Osteoblast (primary cell): ENCODE data around the gene HOXC9. TPM values are rescaled to one million over a fixed set of nuclear protein-coding genes. Genes with fewer than 3 reads are reported as not detected.
A peak's percentile ranks its signal among the peaks of the same experiment; 100 is the strongest.

ENCODE experiments used
- DNase-seq: peaks from one replicate; pipeline ENCODE4 v3.0.0; 2011; ENCODE audit warnings: low spot score, mixed read lengths; ENCODE audit not compliant: insufficient read length; ENCODE audit errors: missing footprints
- H2AFZ ChIP-seq: 2 replicates; pipeline ENCODE4 v1.6.0; 2011; ENCODE audit warnings: mild to moderate bottlenecking, low read length
- H3K27ac ChIP-seq: 2 replicates; pipeline ENCODE4 v1.5.1; 2011; ENCODE audit warnings: mild to moderate bottlenecking, low read depth, low read length, moderate library complexity
- H3K27me3 ChIP-seq: 2 replicates; pipeline ENCODE4 v1.6.0; 2012; ENCODE audit warnings: mild to moderate bottlenecking, control low read depth, inconsistent platforms, low read length, moderate library complexity; ENCODE audit not compliant: insufficient read depth
- H3K36me3 ChIP-seq: 2 replicates; pipeline ENCODE4 v1.5.1; 2011; ENCODE audit warnings: mild to moderate bottlenecking, low read length, control low read depth, moderate library complexity; ENCODE audit not compliant: insufficient read depth
- H3K4me1 ChIP-seq: 2 replicates; pipeline ENCODE4 v1.5.1; 2011; ENCODE audit warnings: mild to moderate bottlenecking, low read length, control low read depth, moderate library complexity; ENCODE audit not compliant: insufficient read depth
- H3K4me2 ChIP-seq: 2 replicates; pipeline ENCODE4 v1.6.0; 2011; ENCODE audit warnings: mild to moderate bottlenecking, low read length; ENCODE audit not compliant: insufficient read depth
- H3K4me3 ChIP-seq: fragments of 200-600 bp; sonication (generic); 3 replicates; pipeline ENCODE4 v1.5.1; 2012; ENCODE audit warnings: mild to moderate bottlenecking, low read length, inconsistent platforms; ENCODE audit not compliant: insufficient read depth
- H3K79me2 ChIP-seq: 2 replicates; pipeline ENCODE4 v1.6.0; 2012; ENCODE audit warnings: mild to moderate bottlenecking, low read length, control low read depth, inconsistent platforms; ENCODE audit not compliant: insufficient read depth
- H3K9me3 ChIP-seq: 2 replicates; pipeline ENCODE4 v1.5.1; 2011; ENCODE audit warnings: low read depth, low read length, control low read depth
- H4K20me1 ChIP-seq: 2 replicates; pipeline ENCODE4 v1.6.0; 2012; ENCODE audit warnings: mild to moderate bottlenecking, low read length, control low read depth; ENCODE audit not compliant: insufficient read depth
- total RNA-seq: library from RNA; depleted of rRNA; stranded (reverse); fragments of >200 nt; gene quantifications from 2 replicates; pipeline ENCODE4 v1.2.3, GENCODE V29; 2012
- TF ChIP-seq, protein P1 (sequence below): IDR thresholded peaks from 2 replicates; pipeline ENCODE4 v1.5.1; 2011; ENCODE audit warnings: mild to moderate bottlenecking, low read depth, low read length, moderate library complexity; ENCODE audit errors: extremely low read depth

Gene HOXC9
- total RNA-seq, 1 donor: 11.6 TPM

DNA sequence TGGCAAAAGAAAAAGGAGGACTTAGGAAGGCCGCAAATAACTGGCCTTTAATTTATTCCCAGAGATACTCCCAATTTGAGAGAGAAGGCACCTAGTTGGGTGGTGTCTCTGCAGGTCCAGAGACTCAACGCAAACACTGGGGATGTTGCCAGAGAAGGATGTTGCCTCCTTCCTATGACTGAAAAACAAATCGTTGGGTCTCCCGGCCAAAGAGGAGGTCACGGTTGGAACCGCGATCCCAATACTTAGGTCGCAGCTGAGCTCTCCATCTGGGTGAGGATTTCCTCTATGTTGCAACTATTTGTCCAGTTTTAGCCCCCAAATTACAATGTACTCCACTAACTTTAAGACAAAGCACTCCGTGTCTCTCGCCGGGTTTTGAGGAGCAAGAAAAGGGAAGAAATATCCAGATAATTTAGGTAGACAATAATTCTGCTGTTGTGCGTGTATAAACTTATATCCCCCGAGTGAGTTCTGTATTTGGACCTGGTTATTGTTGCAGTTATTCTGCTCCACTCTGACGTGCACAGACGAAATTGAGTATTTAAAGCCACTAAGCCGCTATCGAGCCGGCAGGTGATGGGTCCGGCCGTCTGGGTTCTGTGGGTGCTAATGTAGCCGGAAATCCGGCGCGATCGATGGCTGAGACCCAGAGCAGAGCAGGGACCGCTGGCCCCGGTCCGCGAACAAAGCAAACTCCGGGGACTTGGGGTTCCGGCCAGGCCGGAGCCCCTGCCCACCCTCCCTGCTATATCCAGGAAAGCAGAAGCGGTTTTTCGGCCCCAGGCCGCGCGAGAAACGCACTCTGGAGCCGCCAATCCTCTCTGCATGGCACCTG is 39.6 kb upstream of the HOXC9 start:
- TF ChIP-seq, protein P1, sequence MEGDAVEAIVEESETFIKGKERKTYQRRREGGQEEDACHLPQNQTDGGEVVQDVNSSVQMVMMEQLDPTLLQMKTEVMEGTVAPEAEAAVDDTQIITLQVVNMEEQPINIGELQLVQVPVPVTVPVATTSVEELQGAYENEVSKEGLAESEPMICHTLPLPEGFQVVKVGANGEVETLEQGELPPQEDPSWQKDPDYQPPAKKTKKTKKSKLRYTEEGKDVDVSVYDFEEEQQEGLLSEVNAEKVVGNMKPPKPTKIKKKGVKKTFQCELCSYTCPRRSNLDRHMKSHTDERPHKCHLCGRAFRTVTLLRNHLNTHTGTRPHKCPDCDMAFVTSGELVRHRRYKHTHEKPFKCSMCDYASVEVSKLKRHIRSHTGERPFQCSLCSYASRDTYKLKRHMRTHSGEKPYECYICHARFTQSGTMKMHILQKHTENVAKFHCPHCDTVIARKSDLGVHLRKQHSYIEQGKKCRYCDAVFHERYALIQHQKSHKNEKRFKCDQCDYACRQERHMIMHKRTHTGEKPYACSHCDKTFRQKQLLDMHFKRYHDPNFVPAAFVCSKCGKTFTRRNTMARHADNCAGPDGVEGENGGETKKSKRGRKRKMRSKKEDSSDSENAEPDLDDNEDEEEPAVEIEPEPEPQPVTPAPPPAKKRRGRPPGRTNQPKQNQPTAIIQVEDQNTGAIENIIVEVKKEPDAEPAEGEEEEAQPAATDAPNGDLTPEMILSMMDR: no peak
- H3K9me3 ChIP-seq: no peaks in the 10 kb centered on the region
- H3K79me2 ChIP-seq: no peaks in the 10 kb centered on the region
- no peak overlapping the region for H3K4me3 ChIP-seq
- no peaks in the 10 kb centered on the region for H3K36me3 ChIP-seq
- no peak overlapping the region for H2AFZ ChIP-seq
- peak overlapping the region; percentile 43 for H3K4me2 ChIP-seq
- no peaks in the 10 kb centered on the region for H4K20me1 ChIP-seq
- no peak overlapping the region for H3K27ac ChIP-seq
- H3K4me1 ChIP-seq: no peaks in the 10 kb centered on the region
- peaks cover 87% of the 10 kb centered on the region for H3K27me3 ChIP-seq
- DNase-seq: no peak

DNA sequence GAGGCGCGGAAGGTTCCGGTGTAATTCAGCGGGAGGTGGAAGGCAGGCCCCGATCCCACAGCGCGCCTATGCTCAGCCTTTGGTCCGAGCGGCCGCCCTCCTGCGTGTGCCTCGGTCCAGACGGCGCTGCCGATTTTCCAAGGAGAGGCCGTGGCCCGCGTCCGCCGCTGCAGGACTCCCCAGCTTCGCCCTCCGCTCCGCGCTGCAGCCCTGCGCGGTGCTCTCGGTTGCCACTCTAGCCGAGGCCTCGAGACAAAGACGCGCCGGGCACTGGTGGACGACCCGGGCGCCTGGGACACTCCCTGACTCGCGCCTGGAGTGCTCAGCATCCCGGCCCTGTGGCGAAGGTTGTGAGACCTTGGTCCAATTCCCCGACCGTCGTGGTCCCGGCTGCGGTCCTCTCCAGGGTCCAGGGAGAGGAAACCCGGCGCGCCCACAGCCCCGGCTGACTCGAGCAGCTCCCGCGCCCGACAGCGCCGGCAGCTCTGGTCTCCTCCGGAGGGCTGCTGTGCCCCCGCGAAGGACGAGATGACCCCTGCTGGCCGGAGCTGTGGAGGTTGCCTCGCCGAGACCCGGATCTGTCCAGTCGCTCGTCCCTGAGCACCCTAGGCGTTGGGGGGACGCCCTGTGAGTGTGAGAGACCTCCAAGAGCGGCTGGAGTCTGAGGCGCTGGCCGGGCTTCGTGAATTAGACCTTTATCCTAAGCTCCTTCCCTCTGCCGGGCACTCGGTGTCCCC is 38.8 kb upstream of the HOXC9 start:
- H3K27me3 ChIP-seq: peaks cover 86% of the 10 kb centered on the region

DNA sequence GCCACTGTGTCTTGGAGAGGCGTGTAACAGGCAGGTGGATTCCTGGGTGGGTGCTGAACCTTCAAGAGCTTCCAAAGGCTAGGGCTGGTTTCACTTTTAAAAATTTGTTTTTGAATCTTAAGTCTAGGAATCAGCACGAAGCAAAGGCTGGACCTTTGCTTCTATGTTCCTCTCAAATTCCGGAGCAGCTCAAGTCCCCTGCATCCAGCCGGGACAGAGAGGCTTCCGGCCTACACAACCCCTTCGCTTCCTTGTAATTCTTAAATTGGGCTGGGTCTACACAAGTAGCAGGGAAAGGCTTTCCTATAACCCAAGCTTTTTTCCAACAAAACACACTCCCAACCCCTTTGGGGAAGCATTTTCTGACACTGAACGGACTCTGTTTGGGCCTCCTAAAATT is 37.0 kb upstream of the HOXC9 start:
- Histone ChIP-seq H3K4me3 (no peak overlapping the region), H3K79me2 (no peaks in the 10 kb centered on the region), H3K36me3 (no peaks in the 10 kb centered on the region), H3K4me2 (no peak overlapping the region), H3K27ac (no peak overlapping the region), H3K9me3 (no peaks in the 10 kb centered on the region), H2AFZ (no peak overlapping the region), H3K4me1 (no peaks in the 10 kb centered on the region), H4K20me1 (no peaks in the 10 kb centered on the region), H3K27me3 (peaks cover 73% of the 10 kb centered on the region)
- TF ChIP-seq, protein P1: no peak
- DNase-seq: no peak

More for the DNA sequence above, 38.8 kb upstream of the HOXC9 start:
- no peak overlapping the region for H3K27ac ChIP-seq
- H3K4me1 ChIP-seq: no peaks in the 10 kb centered on the region
- H3K4me3 ChIP-seq: peak overlapping the region; percentile 40
- H2AFZ ChIP-seq: no peak overlapping the region
- H3K36me3 ChIP-seq: no peaks in the 10 kb centered on the region
- H3K4me2 ChIP-seq: peak overlapping the region; percentile 43
- no peaks in the 10 kb centered on the region for H3K9me3 ChIP-seq
- no peaks in the 10 kb centered on the region for H3K79me2 ChIP-seq
- TF ChIP-seq, protein P1: no peak
- DNase-seq: peak; percentile 87
- no peaks in the 10 kb centered on the region for H4K20me1 ChIP-seq
